ENCODE results near the gene STK10. TPM values are rescaled to one million over a fixed set of nuclear protein-coding genes. Genes with fewer than 3 reads are reported as not detected.

The STK10 gene
- polyA plus RNA-seq, 2 of the 4 experiments (the other 2 are of a cell fraction), result 4.3 to 13.1 TPM

- no peak overlapping the region for H3K27ac ChIP-seq
- no peak overlapping the region for H3K4me3 ChIP-seq
- no peak overlapping the region for H3K4me2 ChIP-seq
- DNase-seq (ENCODE audit: low read depth in 1 of 2, low spot score in 1 of 2) (no peak), ATAC-seq (no peak), FAIRE-seq (no peak)
- no peaks in the 10 kb centered on the region for H3K9me3 ChIP-seq
- POLR2A ChIA-PET, result interaction anchor here (0.6 to 2.1 kb wide), 2 partner anchors 26 to 93 kb away, joined by 3 to 9 read pairs; partner anchors contain the start of gene UBTD2
- TF ChIP-seq CBX2 (IDR thresholded peaks at IDR 0.05; ENCODE audit: borderline replicate concordance, low read depth), result no peak
- no peak for TF ChIP-seq TP53 (CRISPR knock-in tag; IDR thresholded peaks at IDR 0.05)
- no peak for TF ChIP-seq NPAS2 (CRISPR knock-in tag; IDR thresholded peaks at IDR 0.05; ENCODE audit: borderline replicate concordance)
- TF ChIP-seq, protein P1, sequence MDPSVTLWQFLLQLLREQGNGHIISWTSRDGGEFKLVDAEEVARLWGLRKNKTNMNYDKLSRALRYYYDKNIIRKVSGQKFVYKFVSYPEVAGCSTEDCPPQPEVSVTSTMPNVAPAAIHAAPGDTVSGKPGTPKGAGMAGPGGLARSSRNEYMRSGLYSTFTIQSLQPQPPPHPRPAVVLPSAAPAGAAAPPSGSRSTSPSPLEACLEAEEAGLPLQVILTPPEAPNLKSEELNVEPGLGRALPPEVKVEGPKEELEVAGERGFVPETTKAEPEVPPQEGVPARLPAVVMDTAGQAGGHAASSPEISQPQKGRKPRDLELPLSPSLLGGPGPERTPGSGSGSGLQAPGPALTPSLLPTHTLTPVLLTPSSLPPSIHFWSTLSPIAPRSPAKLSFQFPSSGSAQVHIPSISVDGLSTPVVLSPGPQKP (IDR thresholded peaks at IDR 0.05; ENCODE audit: low read depth, low read length), result no peak
- no peak for TF ChIP-seq CEBPB (IDR thresholded peaks at IDR 0.05)
- TF ChIP-seq ZNF302 (CRISPR knock-in tag; IDR thresholded peaks at IDR 0.05), result no peak
- TF ChIP-seq POLR2A (IDR thresholded peaks at IDR 0.05; ENCODE audit: low read length), result no peak
- no peak for TF ChIP-seq SREBF2 (IDR thresholded peaks at IDR 0.05)
- peaks cover 8% of the 10 kb centered on the region for H3K4me1 ChIP-seq
- WGBS (ENCODE audit: missing lambda C conversion rate), result 82% methylated on average over 3 of the region's 3 CpGs
- CTCF ChIA-PET, result interaction anchor here (1.0 to 8.0 kb wide), 27 partner anchors 10 to 294 kb away, joined by 3 to 93 read pairs (median 7); partner anchors contain the start of gene FBXW11
Measured at GRCh38 chr5:172189693-172190296, 1.8 kb upstream of the STK10 start.

GRCh38 chr5:172188893-172189692 is 1.1 kb upstream of the STK10 start:
- FAIRE-seq (no peak), DNase-seq (ENCODE audit: low read depth in 1 of 2, low spot score in 1 of 2) (no peak), ATAC-seq (no peak)
- Histone ChIP-seq H3K4me1 (peaks cover 8% of the 10 kb centered on the region), H3K4me2 (peak overlapping the region; percentile 95), H3K9me3 (no peaks in the 10 kb centered on the region), H3K27ac (peak overlapping the region; percentile 77 to 88; a peak in 5 of 6 replicates), H3K4me3 (peak overlapping the region; percentile 94)
- POLR2A ChIA-PET, result interaction anchor here (0.6 to 2.1 kb wide), 4 partner anchors 25 to 182 kb away, joined by 3 to 10 read pairs (median 6); partner anchors contain the start of genes FBXW11 and UBTD2
- TF ChIP-seq ZFP36 (IDR thresholded peaks at IDR 0.05; ENCODE audit: borderline replicate concordance, partially characterized antibody) (no peak), TFCP2L1 (CRISPR knock-in tag; IDR thresholded peaks at IDR 0.05) (no peak), PHF8 (IDR thresholded peaks at IDR 0.05; ENCODE audit: borderline replicate concordance, low read depth) (no peak), HDAC2 (IDR thresholded peaks at IDR 0.05) (no peak; the same call in 1 of the 2 replicates), JUNB (IDR thresholded peaks at IDR 0.05) (no peak), RARB (CRISPR knock-in tag; IDR thresholded peaks at IDR 0.05) (no peak), HEYL (CRISPR knock-in tag; IDR thresholded peaks at IDR 0.05) (no peak), EHF (CRISPR knock-in tag; IDR thresholded peaks at IDR 0.05) (no peak)
- CTCF ChIA-PET, result interaction anchor here (0.7 to 8.0 kb wide), 58 partner anchors 9 to 775 kb away, joined by 3 to 93 read pairs (median 5); partner anchors contain the start of genes FBXW11, FGF18 and UBTD2
- WGBS (ENCODE audit: missing lambda C conversion rate), result 61% methylated on average over 30 of the region's 30 CpGs

DNA sequence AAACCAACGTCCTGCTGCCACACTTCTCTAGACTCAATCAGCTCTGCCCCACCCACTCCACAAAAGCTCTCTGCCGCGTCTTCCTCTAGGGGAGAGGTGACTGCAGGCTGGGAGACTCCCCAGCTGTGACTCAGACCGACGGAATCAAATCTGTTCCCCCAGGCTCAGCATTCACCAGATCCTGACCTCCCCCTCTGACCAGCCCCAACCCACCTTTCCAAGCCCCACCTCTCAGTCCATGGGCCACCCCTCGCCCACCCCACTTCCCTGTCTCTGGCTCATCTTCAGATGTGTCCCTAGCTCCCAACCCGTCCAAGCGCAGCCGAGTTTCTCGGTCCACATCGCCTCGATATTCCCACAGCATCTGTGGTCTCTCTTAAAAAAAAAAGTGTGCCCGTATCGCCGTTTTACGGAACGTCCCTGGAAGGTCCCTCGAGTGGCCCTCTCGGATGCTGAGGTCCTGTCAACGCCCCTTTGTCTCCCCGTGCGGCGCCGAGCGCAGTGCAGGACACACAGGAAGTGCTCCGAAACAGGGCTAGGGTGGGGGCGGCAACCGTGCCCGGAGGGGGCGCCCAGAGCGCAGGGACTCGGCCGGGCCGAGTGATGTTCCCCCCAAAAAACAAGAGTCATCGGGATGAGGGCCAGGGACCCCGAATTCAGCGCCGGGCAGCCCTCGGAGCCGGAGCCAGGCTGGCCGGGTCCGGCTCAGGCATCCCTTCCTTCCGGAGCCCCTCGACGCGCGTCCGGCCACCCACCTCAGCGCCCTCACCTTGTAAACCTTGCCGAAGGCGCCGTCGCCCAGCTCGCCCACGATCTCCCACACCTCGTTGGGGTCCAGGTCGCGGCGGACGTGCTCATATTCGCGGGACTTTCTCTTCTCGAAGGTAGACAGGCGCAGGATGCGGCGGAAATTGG is 649 bp downstream of the STK10 start:
- ATAC-seq (peak; percentile 54 to 57), FAIRE-seq (no peak), DNase-seq (ENCODE audit: low read depth in 1 of 2, low spot score in 1 of 2) (peak; percentile 58 to 79)
- H3K4me2 ChIP-seq, result peak overlapping the region; percentile 95
- TF ChIP-seq PBX3 (IDR thresholded peaks at IDR 0.05) (no peak), MAX (IDR thresholded peaks at IDR 0.05) (peak; percentile 42; the same call in 1 of the 2 replicates), FOSL2 (IDR thresholded peaks at IDR 0.05) (no peak), FOSL2 (CRISPR knock-in tag; IDR thresholded peaks at IDR 0.05) (peak; percentile 18; the same call in 1 of the 2 replicates), RARB (CRISPR knock-in tag; IDR thresholded peaks at IDR 0.05) (no peak), POLR2A (IDR thresholded peaks at IDR 0.05; ENCODE audit: low read length) (peak; percentile 4; the same call in 1 of the 2 replicates), CHD4 (IDR thresholded peaks at IDR 0.05; ENCODE audit: borderline replicate concordance) (peak; percentile 88; the same call in 1 of the 2 replicates), RNF2 (IDR thresholded peaks at IDR 0.05; ENCODE audit: borderline replicate concordance, low read depth) (peak; percentile 85; the same call in 1 of the 2 replicates), PHF8 (IDR thresholded peaks at IDR 0.05; ENCODE audit: borderline replicate concordance, low read depth) (peak; percentile 31; the same call in 1 of the 2 replicates)
- H3K27ac ChIP-seq, result peak overlapping the region; percentile 77 to 88
- H3K4me1 ChIP-seq, result peaks cover 8% of the 10 kb centered on the region
- ChIA-PET POLR2A (interaction anchor here (0.7 to 2.1 kb wide), 6 partner anchors 14 to 181 kb away, joined by 3 to 10 read pairs (median 6); partner anchors contain the start of genes FBXW11 and UBTD2), CTCF (interaction anchor here (0.6 to 8.0 kb wide), 22 partner anchors 12 to 771 kb away, joined by 3 to 93 read pairs (median 8); partner anchors contain the start of genes FBXW11 and FGF18)
- WGBS (ENCODE audit: missing lambda C conversion rate), result 2% methylated on average over 40 of the region's 66 CpGs
- peak overlapping the region; percentile 94 for H3K4me3 ChIP-seq
- H3K9me3 ChIP-seq, result no peaks in the 10 kb centered on the region
